ENCODE results near the gene IQCH. TPM values are rescaled to one million over a fixed set of nuclear protein-coding genes. Genes with fewer than 3 reads are reported as not detected.

Gene IQCH
- total RNA-seq, 1 donor from 2014 or later = 1.5 TPM

- peaks cover 8% of the 10 kb centered on the region for H3K4me1 ChIP-seq
- intact Hi-C loops (cut with DNase I) = loop anchor here (10.0 kb wide), 1 partner anchor 195 kb away; the partner anchor contains the start of gene SMAD3
- H3K27me3 ChIP-seq = no peaks in the 10 kb centered on the region
- H3K4me3 ChIP-seq = no peak overlapping the region
- TF ChIP-seq POLR2A (IDR thresholded peaks at IDR 0.05) = no peak
- no peak for TF ChIP-seq POLR2AphosphoS5 (IDR thresholded peaks at IDR 0.05; ENCODE audit: insufficient read depth in 1 of 2, low read depth in 1 of 2)
- no peak for TF ChIP-seq CTCF (IDR thresholded peaks at IDR 0.05)
- DNase-seq (ENCODE audit: extremely low spot score in 2 of 2) = no peak
- H3K27ac ChIP-seq = no peak overlapping the region
- no peaks in the 10 kb centered on the region for H3K36me3 ChIP-seq
- no peaks in the 10 kb centered on the region for H3K9me3 ChIP-seq
Measured at GRCh38 chr15:67259806-67260205, 5.2 kb downstream of the IQCH start.

- no peaks in the 10 kb centered on the region for H3K36me3 ChIP-seq
- no peak overlapping the region for H3K4me3 ChIP-seq
- H3K9me3 ChIP-seq = no peaks in the 10 kb centered on the region
- no peak for DNase-seq (ENCODE audit: extremely low spot score in 2 of 2)
- TF ChIP-seq CTCF (IDR thresholded peaks at IDR 0.05) (no peak), POLR2AphosphoS5 (IDR thresholded peaks at IDR 0.05; ENCODE audit: insufficient read depth in 1 of 2, low read depth in 1 of 2) (no peak), POLR2A (IDR thresholded peaks at IDR 0.05) (no peak)
- intact Hi-C loops (cut with DNase I) = no loop called here
- no peak overlapping the region for H3K27ac ChIP-seq
- H3K27me3 ChIP-seq = no peaks in the 10 kb centered on the region
- no peaks in the 10 kb centered on the region for H3K4me1 ChIP-seq
Measured at GRCh38 chr15:67266870-67267269, 12.3 kb downstream of the IQCH start.

GRCh38 chr15:67267440-67267839 lies 12.9 kb downstream of the IQCH start:
- Histone ChIP-seq H3K4me1 (no peaks in the 10 kb centered on the region), H3K27me3 (no peaks in the 10 kb centered on the region), H3K36me3 (no peaks in the 10 kb centered on the region), H3K27ac (no peak overlapping the region), H3K4me3 (no peak overlapping the region), H3K9me3 (no peaks in the 10 kb centered on the region)
- TF ChIP-seq POLR2A (IDR thresholded peaks at IDR 0.05) = no peak
- TF ChIP-seq POLR2AphosphoS5 (IDR thresholded peaks at IDR 0.05; ENCODE audit: insufficient read depth in 1 of 2, low read depth in 1 of 2) = no peak
- TF ChIP-seq CTCF (IDR thresholded peaks at IDR 0.05) = no peak
- DNase-seq (ENCODE audit: extremely low spot score in 2 of 2) = no peak
- intact Hi-C loops (cut with DNase I) = no loop called here

DNA sequence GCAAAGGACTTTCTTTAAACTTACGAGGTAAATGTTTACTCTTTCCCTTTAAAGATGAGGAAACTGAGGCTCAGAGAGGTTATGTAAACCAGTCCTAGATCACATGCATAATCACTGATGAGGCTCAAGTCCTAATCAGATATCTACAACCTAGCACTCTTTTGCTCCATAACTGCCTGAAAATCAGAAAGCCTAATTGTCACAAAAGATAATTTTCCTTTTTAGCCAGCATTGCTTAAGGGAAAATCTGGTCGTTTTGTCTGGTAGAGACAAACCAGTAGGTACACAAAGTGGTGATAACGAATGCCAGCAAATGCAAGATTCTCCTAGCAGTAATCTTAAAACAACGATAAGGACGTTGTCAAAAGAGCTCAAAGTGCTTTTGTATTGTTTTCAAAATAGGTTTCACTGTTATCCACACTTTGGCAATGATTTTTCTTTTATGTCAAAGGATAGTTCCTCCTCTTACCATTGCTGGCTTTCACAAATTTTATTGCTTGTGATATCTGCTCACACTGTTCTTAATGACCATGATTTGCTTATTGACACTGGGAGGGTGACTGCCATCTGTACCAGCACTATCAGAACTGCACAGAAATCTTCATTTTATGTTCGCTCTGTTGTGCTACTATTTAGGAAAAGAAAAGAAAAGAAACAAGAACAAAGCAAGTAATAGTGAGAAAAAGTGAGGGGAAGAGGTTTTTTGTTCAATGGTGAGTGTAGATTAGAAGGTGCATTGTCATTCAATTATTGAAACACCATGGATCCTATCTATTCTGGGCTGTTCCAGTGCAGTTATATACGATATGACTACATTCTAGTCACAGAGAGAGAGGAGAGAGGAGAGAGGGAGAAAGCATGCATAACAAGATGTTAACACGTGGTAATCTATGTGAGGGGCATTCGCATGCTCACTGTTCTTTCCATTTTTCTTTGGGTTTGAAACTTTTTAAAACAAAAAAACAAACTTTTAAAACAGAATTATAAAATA lies 13.7 kb downstream of the IQCH start:
- no peaks in the 10 kb centered on the region for H3K27me3 ChIP-seq
- no peaks in the 10 kb centered on the region for H3K36me3 ChIP-seq
- H3K27ac ChIP-seq = no peak overlapping the region
- no peak for DNase-seq (ENCODE audit: extremely low spot score in 2 of 2)
- TF ChIP-seq POLR2A (IDR thresholded peaks at IDR 0.05) (no peak), CTCF (IDR thresholded peaks at IDR 0.05) (no peak), POLR2AphosphoS5 (IDR thresholded peaks at IDR 0.05; ENCODE audit: insufficient read depth in 1 of 2, low read depth in 1 of 2) (no peak)
- intact Hi-C loops (cut with DNase I) = no loop called here
- no peak overlapping the region for H3K4me3 ChIP-seq
- no peaks in the 10 kb centered on the region for H3K9me3 ChIP-seq
- no peaks in the 10 kb centered on the region for H3K4me1 ChIP-seq

DNA sequence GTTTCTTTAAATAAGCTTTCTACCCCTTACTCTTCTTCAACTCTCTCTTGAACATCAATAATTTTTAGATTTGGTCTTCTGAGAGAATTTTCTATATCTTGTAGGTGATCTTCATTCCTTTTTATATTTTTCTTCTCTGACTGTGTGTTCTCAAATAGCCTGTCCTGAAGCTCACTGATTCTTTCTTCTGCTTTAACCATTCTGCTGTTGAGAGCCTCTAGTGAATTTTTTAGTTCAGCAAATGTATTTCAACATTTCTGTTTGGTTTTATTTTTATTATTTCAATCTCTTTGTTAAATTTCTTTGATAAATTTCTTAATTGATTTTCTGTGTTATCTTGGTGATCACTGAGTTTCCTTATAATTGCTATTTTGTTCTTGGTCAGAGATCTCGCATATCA lies 19.6 kb downstream of the IQCH start:
- Histone ChIP-seq H3K4me3 (no peak overlapping the region), H3K36me3 (no peaks in the 10 kb centered on the region), H3K4me1 (no peaks in the 10 kb centered on the region), H3K27me3 (no peaks in the 10 kb centered on the region), H3K9me3 (no peaks in the 10 kb centered on the region), H3K27ac (no peak overlapping the region)
- TF ChIP-seq POLR2A (IDR thresholded peaks at IDR 0.05) (no peak), POLR2AphosphoS5 (IDR thresholded peaks at IDR 0.05; ENCODE audit: insufficient read depth in 1 of 2, low read depth in 1 of 2) (no peak), CTCF (IDR thresholded peaks at IDR 0.05) (no peak)
- intact Hi-C loops (cut with DNase I) = loop anchor here (5.0 kb wide), 1 partner anchor 1713 kb away; no protein-coding TSS in a partner anchor
- no peak for DNase-seq (ENCODE audit: extremely low spot score in 2 of 2)

All from vagina (tissue), 2 donors.